ENCODE results near the gene SMIM10L1.

SMIM10L1 gene

DNA sequence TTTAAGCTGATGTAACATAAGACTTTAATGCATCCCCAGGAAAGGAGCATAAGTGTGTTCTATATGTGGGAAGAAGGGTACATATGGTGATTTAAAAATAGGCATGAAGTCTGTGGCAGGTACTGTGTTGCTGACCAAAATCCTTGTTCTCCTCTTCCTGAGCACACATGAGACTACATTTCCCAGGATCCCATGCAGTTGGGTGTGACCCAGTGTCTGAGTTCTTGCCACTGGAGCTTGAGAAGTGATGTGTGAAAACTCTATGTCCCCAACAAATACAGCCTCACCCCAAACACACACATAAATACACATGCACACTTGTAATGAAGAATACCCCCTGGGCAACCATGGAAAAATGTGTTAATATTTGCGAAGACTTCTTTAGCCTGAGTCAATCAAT is 8.5 kb upstream of the SMIM10L1 start:
- TF ChIP-seq, protein P1, sequence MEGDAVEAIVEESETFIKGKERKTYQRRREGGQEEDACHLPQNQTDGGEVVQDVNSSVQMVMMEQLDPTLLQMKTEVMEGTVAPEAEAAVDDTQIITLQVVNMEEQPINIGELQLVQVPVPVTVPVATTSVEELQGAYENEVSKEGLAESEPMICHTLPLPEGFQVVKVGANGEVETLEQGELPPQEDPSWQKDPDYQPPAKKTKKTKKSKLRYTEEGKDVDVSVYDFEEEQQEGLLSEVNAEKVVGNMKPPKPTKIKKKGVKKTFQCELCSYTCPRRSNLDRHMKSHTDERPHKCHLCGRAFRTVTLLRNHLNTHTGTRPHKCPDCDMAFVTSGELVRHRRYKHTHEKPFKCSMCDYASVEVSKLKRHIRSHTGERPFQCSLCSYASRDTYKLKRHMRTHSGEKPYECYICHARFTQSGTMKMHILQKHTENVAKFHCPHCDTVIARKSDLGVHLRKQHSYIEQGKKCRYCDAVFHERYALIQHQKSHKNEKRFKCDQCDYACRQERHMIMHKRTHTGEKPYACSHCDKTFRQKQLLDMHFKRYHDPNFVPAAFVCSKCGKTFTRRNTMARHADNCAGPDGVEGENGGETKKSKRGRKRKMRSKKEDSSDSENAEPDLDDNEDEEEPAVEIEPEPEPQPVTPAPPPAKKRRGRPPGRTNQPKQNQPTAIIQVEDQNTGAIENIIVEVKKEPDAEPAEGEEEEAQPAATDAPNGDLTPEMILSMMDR (conservative IDR thresholded peaks at IDR 0.05): no peak
- no peak overlapping the region for H3K27ac ChIP-seq

DNA sequence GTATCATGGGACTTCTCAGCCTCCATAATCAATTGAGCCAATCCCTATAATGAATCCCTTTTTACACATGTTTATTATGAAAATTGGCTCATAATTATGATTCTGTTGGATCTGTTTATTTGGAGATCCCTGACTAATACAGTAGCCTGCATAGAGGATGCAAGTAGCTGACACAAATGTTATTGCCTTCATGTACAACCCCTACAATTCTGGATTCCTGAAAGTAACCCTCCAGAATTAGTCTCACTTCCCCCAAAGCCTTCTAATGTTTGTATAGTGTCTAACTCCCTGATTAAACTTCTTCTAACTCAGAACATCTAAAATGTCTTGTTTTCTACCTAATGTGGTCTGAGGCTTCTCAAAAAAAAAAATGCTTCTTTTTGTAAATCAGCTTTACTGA is 6.6 kb upstream of the SMIM10L1 start:
- no peak overlapping the region for H3K27ac ChIP-seq
- TF ChIP-seq, protein P1 (conservative IDR thresholded peaks at IDR 0.05): no peak

DNA sequence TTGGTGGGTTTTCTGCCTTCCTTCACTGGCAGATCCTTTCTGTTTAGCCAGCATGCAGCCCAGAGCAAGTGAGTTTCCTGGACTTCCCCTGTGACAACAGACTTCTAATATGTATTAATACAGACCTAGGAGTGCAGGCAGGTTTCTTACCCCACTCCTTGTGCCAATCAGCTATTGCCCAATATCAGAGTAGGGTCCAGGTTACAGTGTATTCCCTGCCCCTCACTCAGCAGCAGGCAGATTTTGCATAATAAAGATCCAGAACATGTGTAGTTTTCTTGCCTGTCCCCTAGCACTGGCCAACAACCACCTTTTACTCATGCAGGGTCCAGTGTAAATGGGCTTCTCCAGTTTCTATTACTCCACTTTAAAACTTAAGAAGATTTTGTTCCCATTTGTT is 4.7 kb upstream of the SMIM10L1 start:
- TF ChIP-seq, protein P1 (conservative IDR thresholded peaks at IDR 0.05): no peak
- no peak overlapping the region for H3K27ac ChIP-seq

DNA sequence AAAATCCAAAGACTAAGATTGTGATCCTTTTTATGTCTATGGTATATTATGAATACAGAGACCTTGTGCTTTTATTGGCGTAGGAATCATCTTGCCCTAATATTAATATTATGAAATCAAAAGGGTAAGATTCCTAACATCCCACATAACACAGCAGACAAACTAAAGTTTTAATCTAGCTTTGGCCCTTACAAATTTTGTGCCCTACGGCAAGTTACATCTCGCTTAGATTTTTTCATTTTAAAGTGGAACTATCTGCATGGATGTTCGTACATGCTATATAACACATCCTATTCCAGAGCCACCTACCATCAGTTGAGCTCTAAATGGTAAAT is 217 bp upstream of the SMIM10L1 start:
- H3K27ac ChIP-seq: peak overlapping the region; percentile 97
- TF ChIP-seq, protein P1 (conservative IDR thresholded peaks at IDR 0.05): no peak

DNA sequence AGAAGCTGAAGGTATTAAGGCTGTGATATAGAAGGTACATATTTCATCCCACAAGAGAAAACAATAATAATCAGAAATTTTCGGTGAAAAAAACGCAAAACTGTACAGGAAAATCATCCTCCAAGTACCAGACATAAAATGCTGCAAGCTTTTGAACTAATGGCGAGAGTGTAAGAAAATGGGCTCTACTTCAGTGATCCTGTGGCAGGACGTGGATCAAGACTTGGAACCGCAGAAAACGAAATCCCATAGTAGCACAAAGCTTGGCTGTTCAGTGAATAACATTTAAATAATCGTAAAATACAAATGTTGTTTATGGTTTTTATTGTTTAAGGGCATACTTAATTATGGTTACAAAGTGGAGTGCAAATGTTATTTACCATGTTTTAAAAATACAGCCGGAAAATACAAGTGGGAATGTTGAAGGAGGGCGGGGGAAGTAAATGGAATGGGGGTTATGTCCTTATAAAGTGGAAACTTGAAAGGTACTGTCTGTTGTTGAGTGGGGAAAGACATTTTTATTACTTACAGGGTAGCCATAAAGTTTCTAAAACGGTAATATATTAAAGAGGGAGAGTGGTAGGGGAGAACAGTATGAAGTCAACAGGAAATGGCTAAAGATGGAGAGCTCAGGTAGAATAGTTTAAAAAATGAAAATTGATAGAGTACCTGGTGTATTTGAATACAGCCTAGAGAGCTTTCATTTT is 1.1 kb downstream of the SMIM10L1 start:
- TF ChIP-seq, protein P1 (conservative IDR thresholded peaks at IDR 0.05): no peak
- H3K27ac ChIP-seq: peak overlapping the region; percentile 97

DNA sequence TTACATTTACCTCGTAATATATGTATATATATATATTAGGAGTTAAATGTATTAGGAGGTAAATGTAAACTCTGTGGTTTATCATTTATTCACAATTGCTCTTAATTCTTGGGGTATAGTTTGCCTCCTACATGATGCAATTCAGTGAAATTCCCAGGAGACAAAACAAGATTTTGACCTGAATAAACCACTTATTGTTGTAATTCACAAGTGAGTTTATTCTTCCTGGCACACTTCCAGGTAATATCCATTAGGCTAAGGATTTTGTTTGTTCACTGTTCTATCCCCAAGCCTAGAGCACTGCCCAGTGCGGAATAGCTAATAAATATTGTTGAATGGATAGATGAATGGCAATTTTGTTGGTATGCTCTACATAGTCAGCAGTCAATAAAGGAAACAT is 3.0 kb downstream of the SMIM10L1 start:
- TF ChIP-seq, protein P1 (conservative IDR thresholded peaks at IDR 0.05): no peak
- no peak overlapping the region for H3K27ac ChIP-seq

DNA sequence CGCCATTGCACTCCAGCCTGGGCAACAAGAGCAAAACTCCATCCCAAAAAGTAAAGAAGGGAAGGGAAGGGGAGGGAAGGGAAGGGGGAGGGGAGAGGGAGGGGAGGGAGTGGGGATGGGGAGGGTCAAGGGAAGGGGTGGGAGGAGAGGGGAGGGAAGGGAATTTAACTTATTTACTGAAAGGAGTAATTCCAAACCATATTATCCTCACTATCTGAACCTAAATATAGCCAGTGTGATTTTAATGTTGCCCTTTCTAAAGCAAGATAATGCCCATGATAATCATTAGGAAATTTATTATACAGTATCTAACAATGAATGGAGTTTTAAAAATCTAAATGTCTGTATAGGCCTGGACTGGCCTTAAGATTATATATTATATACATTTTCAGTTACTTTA is 7.3 kb downstream of the SMIM10L1 start:
- TF ChIP-seq, protein P1 (conservative IDR thresholded peaks at IDR 0.05): no peak
- H3K27ac ChIP-seq: no peak overlapping the region
